AG09319 (cell line): ENCODE measurements around the gene COL10A1.

ENCODE experiments used
- DNase-seq: peaks from one replicate; pipeline ENCODE4 v3.0.0-alpha.2; 2010; ENCODE audit warnings: low read depth; ENCODE audit errors: extremely low read depth
- CTCF ChIP-seq: IDR thresholded peaks from 2 replicates; pipeline ENCODE4 v1.5.1; 2011; ENCODE audit warnings: low read depth, mild to moderate bottlenecking, inconsistent platforms, low read length, moderate library complexity

The COL10A1 gene

DNA sequence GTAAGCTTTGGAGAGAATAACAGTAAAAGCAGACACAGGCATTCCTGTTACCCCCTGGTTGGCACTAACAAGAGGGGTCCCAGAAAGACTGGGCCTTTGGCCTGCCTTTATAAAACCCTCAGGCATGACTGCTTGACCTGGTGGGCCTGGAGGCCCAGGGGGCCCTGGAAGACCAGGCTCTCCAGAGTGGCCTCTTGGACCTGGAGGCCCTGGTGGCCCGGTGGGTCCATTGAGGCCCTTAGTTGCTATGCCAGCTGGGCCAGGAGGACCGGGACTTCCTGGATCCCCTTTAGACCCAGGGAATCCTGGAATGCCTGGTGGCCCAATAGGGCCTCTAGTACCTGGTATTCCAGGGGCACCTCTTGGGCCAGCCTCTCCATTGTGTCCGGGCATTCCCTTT, 5.5 kb downstream of the COL10A1 start:
- TF ChIP-seq CTCF, result no peak

DNA sequence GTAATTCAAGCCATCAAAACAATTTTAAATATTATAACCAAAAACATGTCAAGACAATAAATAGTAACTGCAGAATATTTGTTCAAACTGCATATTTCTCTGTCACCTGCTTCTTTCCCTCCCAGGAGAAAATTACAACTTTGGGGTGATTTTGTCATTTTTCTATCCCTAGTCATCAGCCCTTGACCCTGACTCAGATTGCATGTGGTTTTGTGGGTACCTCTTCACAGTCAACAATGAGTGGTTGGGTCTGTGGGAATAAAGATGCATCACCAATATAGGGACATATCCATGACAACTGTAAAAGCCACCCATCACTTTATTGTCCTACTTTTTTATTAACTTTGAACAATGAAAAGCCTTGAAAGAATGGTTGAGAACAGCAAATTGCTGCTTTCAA, 7.3 kb downstream of the COL10A1 start:
- no peak for TF ChIP-seq CTCF
- DNase-seq, result no peak

More for the DNA sequence above, 5.5 kb downstream of the COL10A1 start:
- no peak for DNase-seq

- peak; percentile 43 for TF ChIP-seq CTCF
- no peak for DNase-seq
Measured at GRCh38 chr6:116115781-116116180, 10.2 kb downstream of the COL10A1 start.

GRCh38 chr6:116113386-116113785, 12.5 kb downstream of the COL10A1 start:
- DNase-seq, result no peak
- TF ChIP-seq CTCF, result no peak

DNA sequence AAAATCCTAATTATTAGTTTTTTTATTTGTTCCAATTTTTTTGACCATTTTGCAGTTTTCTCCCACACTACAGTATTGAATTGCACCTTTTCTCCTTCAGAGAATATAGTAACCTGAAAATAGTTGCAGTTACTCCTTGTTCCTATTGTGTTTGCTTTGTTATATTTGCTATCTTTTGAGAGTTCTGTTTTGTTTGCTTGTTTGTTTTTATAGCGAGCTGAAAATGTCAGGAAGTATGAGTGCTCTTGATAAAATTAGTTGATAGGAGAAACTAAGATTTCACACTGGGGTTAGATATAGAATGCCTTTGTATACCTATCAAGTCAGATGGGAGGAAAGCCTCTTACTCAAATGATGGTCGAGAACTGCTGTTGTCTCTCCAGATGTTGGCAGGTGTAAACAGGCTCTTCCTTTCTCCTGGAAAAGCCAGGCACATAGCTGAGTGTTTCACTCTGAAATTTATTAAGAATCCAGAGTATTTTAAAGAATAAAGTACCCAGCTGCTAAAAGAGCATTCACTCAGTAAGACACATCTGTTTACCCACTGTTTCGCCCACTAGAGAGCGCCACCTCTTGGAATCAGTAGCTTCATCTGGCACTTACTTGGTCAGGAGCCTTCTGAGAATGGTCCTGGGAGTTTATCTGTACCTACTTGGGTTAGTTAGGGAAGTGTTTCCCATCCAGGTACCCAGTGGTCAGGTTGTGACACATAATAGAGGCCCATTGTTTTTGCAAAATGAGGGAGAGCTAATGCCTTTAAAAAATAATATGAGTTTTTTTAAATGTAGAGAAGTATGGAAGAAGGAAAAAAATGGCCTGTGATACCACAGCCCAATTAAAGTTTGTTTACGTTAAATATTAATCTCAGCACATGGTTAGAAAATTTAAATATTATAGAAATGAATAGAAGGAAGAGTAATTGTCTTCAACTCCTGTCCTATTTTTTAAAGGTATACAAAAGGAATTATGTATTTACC, 14.1 kb downstream of the COL10A1 start:
- peak; percentile 56 for TF ChIP-seq CTCF
- DNase-seq, result no peak

GRCh38 chr6:116108836-116109235, 17.1 kb downstream of the COL10A1 start:
- TF ChIP-seq CTCF, result no peak
- DNase-seq, result no peak

GRCh38 chr6:116106146-116106545, 19.8 kb downstream of the COL10A1 start:
- DNase-seq, result no peak
- no peak for TF ChIP-seq CTCF
